Calu3 (cell line): ENCODE measurements around the gene PRSS38. TPM values are rescaled to one million over a fixed set of nuclear protein-coding genes. Genes with fewer than 3 reads are reported as not detected.
A peak's percentile ranks its signal among the peaks of the same experiment; 100 is the strongest.

ENCODE experiments used
- BruUV-seq: library from RNA; stranded (reverse); fragments of 400-500 nt; replicated peaks from 2 replicates; lab custom pipeline; 2021; lab: Mats Ljungman, UMichigan
- CTCF ChIA-PET: fragments of 300-600 bp; sonication (Branson Sonifier 250); formaldehyde crosslinking; loops from one replicate; lab custom pipeline; 2022; ENCODE audit warnings: antibody characterized with exemption; lab: Charles Lee
- DNase-seq: peaks from one replicate; pipeline ENCODE4 v3.0.0; 2022
- H3K27ac Mint-ChIP-seq: one replicate; pipeline ENCODE4 v1.8.0; 2022; ENCODE audit warnings: mixed read lengths; ENCODE audit not compliant: unreplicated experiment
- H3K27me3 Mint-ChIP-seq: one replicate; pipeline ENCODE4 v1.8.0; 2022; ENCODE audit warnings: mixed read lengths; ENCODE audit not compliant: unreplicated experiment
- H3K36me3 Mint-ChIP-seq: one replicate; pipeline ENCODE4 v1.8.0; 2022; ENCODE audit warnings: mild to moderate bottlenecking, moderate library complexity, mixed read lengths; ENCODE audit not compliant: insufficient read depth, unreplicated experiment
- H3K4me1 Mint-ChIP-seq: one replicate; pipeline ENCODE4 v1.8.0; 2022; ENCODE audit warnings: mild to moderate bottlenecking, low read depth, mixed read lengths; ENCODE audit not compliant: unreplicated experiment
- H3K4me3 Mint-ChIP-seq: one replicate; pipeline ENCODE4 v1.8.0; 2022; ENCODE audit warnings: mild to moderate bottlenecking, low read depth, moderate library complexity, mixed read lengths; ENCODE audit not compliant: unreplicated experiment
- H3K9me3 Mint-ChIP-seq: one replicate; pipeline ENCODE4 v1.8.0; 2022; ENCODE audit warnings: low read depth, mixed read lengths; ENCODE audit not compliant: unreplicated experiment
- CTCF ChIP-seq: fragments of 200-600 bp; IDR thresholded peaks from one replicate; pipeline ENCODE4 v1.8.0; 2022; ENCODE audit warnings: antibody characterized with exemption; ENCODE audit not compliant: unreplicated experiment
- intact Hi-C: fragments of 100-400 bp; cut with micrococcal nuclease; formaldehyde crosslinking; loops from one replicate; pipeline ENCODE4 v1.10.0; 2022; ENCODE audit not compliant: unreplicated experiment
- total RNA-seq: library from RNA; stranded (reverse); gene quantifications from 2 replicates; pipeline ENCODE4 v1.2.3, GENCODE V29; 2022

Gene PRSS38
- total RNA-seq, 1 experiment from 2014 or later, result not detected

- no peak overlapping the region for H3K27ac Mint-ChIP-seq
- H3K36me3 Mint-ChIP-seq, result no peaks in the 10 kb centered on the region
- CTCF ChIA-PET, result no interaction called here
- H3K4me1 Mint-ChIP-seq, result no peaks in the 10 kb centered on the region
- no peak for TF ChIP-seq CTCF
- H3K4me3 Mint-ChIP-seq, result no peak overlapping the region
- peaks cover 22% of the 10 kb centered on the region for H3K27me3 Mint-ChIP-seq
- peak; percentile 4 for DNase-seq
- intact Hi-C loops, result no loop called here
- H3K9me3 Mint-ChIP-seq, result no peaks in the 10 kb centered on the region
- BruUV-seq, result no TSS peak
Measured at GRCh38 chr1:227893300-227893948, 77.9 kb downstream of the PRSS38 start.

- intact Hi-C loops, result no loop called here
- no peaks in the 10 kb centered on the region for H3K36me3 Mint-ChIP-seq
- TF ChIP-seq CTCF, result no peak
- DNase-seq, result peak; percentile 0
- H3K27me3 Mint-ChIP-seq, result peaks cover 30% of the 10 kb centered on the region
- BruUV-seq, result no TSS peak
- H3K4me1 Mint-ChIP-seq, result no peaks in the 10 kb centered on the region
- H3K4me3 Mint-ChIP-seq, result no peak overlapping the region
- no peaks in the 10 kb centered on the region for H3K9me3 Mint-ChIP-seq
- H3K27ac Mint-ChIP-seq, result no peak overlapping the region
- CTCF ChIA-PET, result no interaction called here
Measured at GRCh38 chr1:227893949-227894721, 78.7 kb downstream of the PRSS38 start.

- peak; percentile 0 for DNase-seq
- TF ChIP-seq CTCF, result no peak
- intact Hi-C loops, result no loop called here
- H3K4me3 Mint-ChIP-seq, result no peak overlapping the region
- CTCF ChIA-PET, result no interaction called here
- no peaks in the 10 kb centered on the region for H3K9me3 Mint-ChIP-seq
- no peaks in the 10 kb centered on the region for H3K36me3 Mint-ChIP-seq
- peaks cover 38% of the 10 kb centered on the region for H3K27me3 Mint-ChIP-seq
- H3K4me1 Mint-ChIP-seq, result no peaks in the 10 kb centered on the region
- no peak overlapping the region for H3K27ac Mint-ChIP-seq
- BruUV-seq, result no TSS peak
Measured at GRCh38 chr1:227894831-227895451, 79.5 kb downstream of the PRSS38 start.

Other genes with a start within 250 kb of the PRSS38 start
- 37.8 and 40.0 TPM in 2 replicates for gene JMJD4, start 80.4 kb upstream of the PRSS38 start, total RNA-seq
- gene SNAP47, start 80.2 kb upstream of the PRSS38 start, total RNA-seq, result 39.4 and 39.9 TPM in 2 replicates
- gene WNT9A, start 132.3 kb downstream of the PRSS38 start, total RNA-seq, result 0.24 and 0.37 TPM in 2 replicates
- not detected in 2 replicates for gene WNT3A, start 191.3 kb downstream of the PRSS38 start, total RNA-seq